ENCODE data around the gene COPG1. TPM values are rescaled to one million over a fixed set of nuclear protein-coding genes. Genes with fewer than 3 reads are reported as not detected.
"Not testable (repeated sequence)": the region's sequence is repeated elsewhere in the genome, so short reads cannot be mapped to it uniquely, and the experiment has no call there.

COPG1 gene
- total RNA-seq, 1 experiment from 2014 or later = 157 TPM

GRCh38 chr3:129263161-129263910 lies 13.9 kb downstream of the COPG1 start:
- TF ChIP-seq EZH2 (IDR thresholded peaks at IDR 0.05; ENCODE audit: borderline replicate concordance, low read depth, low read length, poor library complexity, severe bottlenecking) (no peak), CTCF (conservative IDR thresholded peaks at IDR 0.05; ENCODE audit: low read depth, low read length) (no peak)
- intact Hi-C loops (cut with micrococcal nuclease; ENCODE audit: unreplicated experiment) = no loop called here
- POLR2A ChIA-PET (ENCODE audit: low non-redundant PET) = no interaction called here
- no TSS peak for BruUV-seq (replicated peaks)
- H3K4me3 ChIP-seq (ENCODE audit: low read depth, low read length, poor library complexity, severe bottlenecking) = no peak overlapping the region
- H3K36me3 ChIP-seq (ENCODE audit: insufficient read depth, low read length, poor library complexity, severe bottlenecking) = peaks cover 86% of the 10 kb centered on the region
- no peak for DNase-seq (ENCODE audit: low spot score)
- H3K27me3 ChIP-seq (replicated peaks; ENCODE audit: insufficient read depth, low read depth, low read length, poor library complexity) = no peaks in the 10 kb centered on the region
- no peak overlapping the region for H3K27ac ChIP-seq (ENCODE audit: low read depth, low read length, poor library complexity, severe bottlenecking)
- CTCF ChIA-PET = no interaction called here
- no peaks in the 10 kb centered on the region for H3K9me3 ChIP-seq (ENCODE audit: low read depth, low read length, poor library complexity, severe bottlenecking)
- H3K4me1 ChIP-seq (ENCODE audit: insufficient read depth, low read length, poor library complexity, severe bottlenecking) = no peaks in the 10 kb centered on the region

GRCh38 chr3:129264994-129265393 lies 15.6 kb downstream of the COPG1 start:
- CTCF ChIA-PET; H3K27ac ChIP-seq (ENCODE audit: low read depth, low read length, poor library complexity, severe bottlenecking); BruUV-seq (replicated peaks); H3K9me3 ChIP-seq (ENCODE audit: low read depth, low read length, poor library complexity, severe bottlenecking); DNase-seq (ENCODE audit: low spot score); POLR2A ChIA-PET (ENCODE audit: low non-redundant PET); H3K4me3 ChIP-seq (ENCODE audit: low read depth, low read length, poor library complexity, severe bottlenecking); intact Hi-C loops (cut with micrococcal nuclease; ENCODE audit: unreplicated experiment); H3K27me3 ChIP-seq (replicated peaks; ENCODE audit: insufficient read depth, low read depth, low read length, poor library complexity); H3K4me1 ChIP-seq (ENCODE audit: insufficient read depth, low read length, poor library complexity, severe bottlenecking): not testable (repeated sequence)
- H3K36me3 ChIP-seq (ENCODE audit: insufficient read depth, low read length, poor library complexity, severe bottlenecking) = peaks cover 92% of the 10 kb centered on the region

- H3K36me3 ChIP-seq (ENCODE audit: insufficient read depth, low read length, poor library complexity, severe bottlenecking) = peaks cover 92% of the 10 kb centered on the region
These were observed 17.2 kb downstream of the COPG1 start for GRCh38 chr3:129266651-129267050.

More at GRCh38 chr3:129266651-129267050, 17.2 kb downstream of the COPG1 start:
- TF ChIP-seq CTCF (conservative IDR thresholded peaks at IDR 0.05; ENCODE audit: low read depth, low read length) (no peak), EZH2 (IDR thresholded peaks at IDR 0.05; ENCODE audit: borderline replicate concordance, low read depth, low read length, poor library complexity, severe bottlenecking) (no peak)
- Histone ChIP-seq H3K27me3 (replicated peaks; ENCODE audit: insufficient read depth, low read depth, low read length, poor library complexity) (no peaks in the 10 kb centered on the region), H3K4me1 (ENCODE audit: insufficient read depth, low read length, poor library complexity, severe bottlenecking) (no peaks in the 10 kb centered on the region), H3K9me3 (ENCODE audit: low read depth, low read length, poor library complexity, severe bottlenecking) (no peaks in the 10 kb centered on the region), H3K4me3 (ENCODE audit: low read depth, low read length, poor library complexity, severe bottlenecking) (no peak overlapping the region), H3K27ac (ENCODE audit: low read depth, low read length, poor library complexity, severe bottlenecking) (no peak overlapping the region)
- no peak for DNase-seq (ENCODE audit: low spot score)
- BruUV-seq (replicated peaks) = no TSS peak
- intact Hi-C loops (cut with micrococcal nuclease; ENCODE audit: unreplicated experiment) = no loop called here
- CTCF ChIA-PET = no interaction called here
- POLR2A ChIA-PET (ENCODE audit: low non-redundant PET) = no interaction called here
